Mesenchymal stem cell (in vitro differentiated cells and primary cell): ENCODE results near the gene GPA33.

Experiments
- DNase-seq: peaks from one replicate; pipeline ENCODE4 v3.0.0-alpha.2; 2013
- H2AFZ ChIP-seq: one replicate; pipeline ENCODE4 v1.6.1; 2013; ENCODE audit warnings: low read depth, mild to moderate bottlenecking, control low read depth, inconsistent platforms, low read length, moderate library complexity
- H2AK5ac ChIP-seq: 2 replicates; pipeline ENCODE4 v1.6.1; 2013; ENCODE audit warnings: low read length, moderate library complexity, mild to moderate bottlenecking, inconsistent platforms; ENCODE audit not compliant: severe bottlenecking
- H2BK120ac ChIP-seq: one replicate; pipeline ENCODE4 v1.6.1; 2013; ENCODE audit warnings: low read depth, mild to moderate bottlenecking, inconsistent platforms, low read length, moderate library complexity
- H2BK12ac ChIP-seq, 2 experiments: one replicate each; pipeline ENCODE4 v1.6.1; 2013; ENCODE audit warnings: inconsistent platforms in 2 of 2, low read length in 2 of 2, mild to moderate bottlenecking in 2 of 2, moderate library complexity in 2 of 2, control low read depth in 1 of 2
- H2BK15ac ChIP-seq: one replicate; pipeline ENCODE4 v1.6.1; 2013; ENCODE audit warnings: mild to moderate bottlenecking, low read depth, inconsistent platforms; ENCODE audit not compliant: poor library complexity, severe bottlenecking
- H2BK5ac ChIP-seq: 2 replicates; pipeline ENCODE4 v1.6.1; 2013; ENCODE audit warnings: low read depth, mild to moderate bottlenecking, low read length, control low read depth, inconsistent platforms; ENCODE audit not compliant: poor library complexity, severe bottlenecking
- H3K14ac ChIP-seq, 2 experiments: one replicate each; pipeline ENCODE4 v1.6.1; 2013; ENCODE audit warnings: inconsistent platforms in 2 of 2, low read length in 2 of 2, control low read depth in 1 of 2, mild to moderate bottlenecking in 1 of 2, moderate library complexity in 1 of 2
- H3K18ac ChIP-seq, 2 experiments: one replicate each; pipeline ENCODE4 v1.6.1; 2013; ENCODE audit warnings: inconsistent platforms in 2 of 2, low read length in 2 of 2, control low read depth in 1 of 2, low read depth in 1 of 2, mild to moderate bottlenecking in 1 of 2
- H3K23ac ChIP-seq, 2 experiments: one replicate each; pipeline ENCODE4 v1.6.1; 2013; ENCODE audit warnings: inconsistent platforms in 2 of 2, low read length in 2 of 2, mild to moderate bottlenecking in 2 of 2, moderate library complexity in 2 of 2, control low read depth in 1 of 2
- H3K27ac ChIP-seq: 2 replicates; pipeline ENCODE4 v1.5.1; 2013; ENCODE audit warnings: mild to moderate bottlenecking, moderate library complexity, low read length, control low read depth, inconsistent platforms; ENCODE audit not compliant: poor library complexity, severe bottlenecking
- H3K27me3 ChIP-seq, 2 experiments: 2 replicates each; pipeline versions ENCODE4 v1.6.1 to v1.7.0; 2013; ENCODE audit warnings: low read length in 2 of 2, mild to moderate bottlenecking in 2 of 2, moderate library complexity in 2 of 2, control low read depth in 1 of 2, inconsistent platforms in 1 of 2; ENCODE audit not compliant: control insufficient read depth in 1 of 2, insufficient read depth in 1 of 2
- H3K36me3 ChIP-seq, 2 experiments: 2 replicates each; pipeline versions ENCODE4 v1.6.1 to v1.7.0; 2013; ENCODE audit warnings: low read length in 2 of 2, control low read depth in 1 of 2, inconsistent platforms in 1 of 2, low read depth in 1 of 2, mild to moderate bottlenecking in 1 of 2; ENCODE audit not compliant: insufficient read depth in 2 of 2, control insufficient read depth in 1 of 2
- H3K4ac ChIP-seq, 2 experiments: one replicate each; pipeline ENCODE4 v1.6.1; 2013; ENCODE audit warnings: inconsistent platforms in 2 of 2, low read length in 2 of 2, mild to moderate bottlenecking in 2 of 2, moderate library complexity in 2 of 2, control low read depth in 1 of 2, low read depth in 1 of 2
- H3K4me1 ChIP-seq: 2 replicates; pipeline ENCODE4 v1.6.1; 2013; ENCODE audit warnings: low read depth, low read length, control low read depth; ENCODE audit not compliant: control insufficient read depth, insufficient read depth
- H3K4me2 ChIP-seq: 2 replicates; pipeline ENCODE4 v1.6.1; 2013; ENCODE audit warnings: low read length, mild to moderate bottlenecking, inconsistent platforms; ENCODE audit not compliant: poor library complexity, severe bottlenecking
- H3K4me3 ChIP-seq, 2 experiments: 2 replicates each; pipeline versions ENCODE4 v1.5.1 to v1.7.0; 2013; ENCODE audit warnings: low read length in 2 of 2, mild to moderate bottlenecking in 2 of 2, control low read depth in 1 of 2, low read depth in 1 of 2; ENCODE audit not compliant: insufficient read depth in 1 of 2
- H3K79me1 ChIP-seq: replicated peaks from 2 replicates; pipeline ENCODE4 v1.6.1; 2013; ENCODE audit warnings: mild to moderate bottlenecking, control low read depth, low read length, inconsistent platforms; ENCODE audit not compliant: poor library complexity, severe bottlenecking
- H3K9ac ChIP-seq: 2 replicates; pipeline ENCODE4 v1.7.0; 2013; ENCODE audit warnings: mild to moderate bottlenecking, low read length, moderate library complexity
- H3K9me3 ChIP-seq: 2 replicates; pipeline ENCODE4 v1.7.0; 2013; ENCODE audit warnings: mild to moderate bottlenecking, low read length; ENCODE audit not compliant: control insufficient read depth
- H4K8ac ChIP-seq: one replicate; pipeline ENCODE4 v1.6.1; 2013; ENCODE audit warnings: inconsistent platforms, mild to moderate bottlenecking, low read length, moderate library complexity
- H4K91ac ChIP-seq: one replicate; pipeline ENCODE4 v1.6.1; 2013; ENCODE audit warnings: mild to moderate bottlenecking, low read length, inconsistent platforms
- WGBS: methylation state at CpG from one replicate; pipeline ENCODE4 v1.1.7; 2013; ENCODE audit warnings: mixed read lengths; 5-methylcytosine and 5-hydroxymethylcytosine counted together

GPA33 gene

DNA sequence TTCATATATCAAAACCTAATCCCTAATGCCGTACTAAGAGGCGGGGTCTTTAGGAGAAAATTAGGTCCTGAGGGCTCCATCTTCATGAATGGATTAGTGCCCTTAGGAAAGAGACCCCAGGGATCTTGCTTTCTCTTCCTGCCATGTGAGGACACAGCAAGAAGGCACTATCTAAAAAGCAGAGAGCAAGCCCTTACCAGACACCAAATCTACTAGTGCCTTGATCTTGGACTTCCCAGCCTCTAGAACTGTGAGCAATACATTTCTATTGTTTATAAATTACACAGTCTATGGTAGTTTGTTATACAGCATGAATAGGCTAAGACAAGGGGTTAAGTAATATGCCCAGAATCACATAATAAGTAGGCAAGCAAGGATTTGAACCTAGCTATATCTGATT lies 46.6 kb upstream of the GPA33 start:
- Histone ChIP-seq H2BK12ac (no peak overlapping the region), H2BK15ac (no peak overlapping the region), H3K23ac (no peak overlapping the region), H3K4me1 (peaks cover 5% of the 10 kb centered on the region), H2AK5ac (no peak overlapping the region), H4K91ac (no peak overlapping the region), H2AFZ (no peak overlapping the region), H2BK5ac (no peak overlapping the region), H3K4ac (no peak overlapping the region), H2BK120ac (no peak overlapping the region), H4K8ac (no peak overlapping the region), H3K18ac (no peak overlapping the region), H3K27ac (no peak overlapping the region), H3K4me2 (no peak overlapping the region), H3K9me3 (no peaks in the 10 kb centered on the region), H3K14ac (no peak overlapping the region), H3K4me3 (no peak overlapping the region), H3K27me3 (peaks cover 0 to 58% of the 10 kb centered on the region in 2 experiments), H3K9ac (no peak overlapping the region), H3K79me1 (no peaks in the 10 kb centered on the region), H3K36me3 (no peaks in the 10 kb centered on the region)
- 100% methylated on average over 1 of the region's 2 CpGs for WGBS
- DNase-seq: no peak

DNA sequence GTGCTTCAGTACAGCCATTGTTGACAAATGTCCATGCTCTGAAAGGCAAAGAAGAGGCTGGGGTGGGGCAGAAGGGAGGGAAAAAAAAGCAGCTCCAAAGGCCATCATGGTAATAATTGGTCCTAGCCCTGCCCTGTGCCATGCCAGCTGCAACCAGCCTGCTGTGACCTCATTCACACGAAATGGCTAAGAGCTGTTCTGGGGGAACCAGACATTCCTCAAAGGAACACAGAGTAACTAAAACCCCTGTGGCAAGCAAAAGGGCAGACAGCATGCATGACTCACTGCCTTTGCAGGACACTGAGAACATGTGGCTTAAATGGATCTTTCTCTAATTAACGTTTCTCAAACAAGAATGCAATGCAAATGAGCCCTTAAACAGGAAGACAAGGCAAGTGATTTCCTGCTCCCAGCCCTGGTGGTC lies 46.0 kb upstream of the GPA33 start:
- no peak overlapping the region for H3K14ac ChIP-seq
- H3K4ac ChIP-seq: no peak overlapping the region
- no peaks in the 10 kb centered on the region for H3K9me3 ChIP-seq
- WGBS: 0% methylated on average over 2 of the region's 2 CpGs
- no peaks in the 10 kb centered on the region for H3K36me3 ChIP-seq
- no peak overlapping the region for H2BK120ac ChIP-seq
- H3K27me3 ChIP-seq: peaks cover 0 to 63% of the 10 kb centered on the region in 2 experiments
- no peak overlapping the region for H2BK12ac ChIP-seq
- H3K23ac ChIP-seq: no peak overlapping the region
- no peak overlapping the region for H2BK5ac ChIP-seq
- H4K8ac ChIP-seq: peak overlapping the region; percentile 23
- H2AK5ac ChIP-seq: peak overlapping the region; percentile 44
- peak overlapping the region; percentile 49 for H4K91ac ChIP-seq
- no peaks in the 10 kb centered on the region for H3K79me1 ChIP-seq
- no peak overlapping the region for H3K9ac ChIP-seq
- H3K4me3 ChIP-seq: no peak overlapping the region
- H3K4me2 ChIP-seq: no peak overlapping the region
- peak overlapping the region in 1 of 2 experiments; percentile 30 for H3K18ac ChIP-seq
- no peak overlapping the region for H2AFZ ChIP-seq
- H2BK15ac ChIP-seq: no peak overlapping the region
- peak; percentile 87 for DNase-seq
- H3K27ac ChIP-seq: peak overlapping the region; percentile 65
- peaks cover 5% of the 10 kb centered on the region for H3K4me1 ChIP-seq

DNA sequence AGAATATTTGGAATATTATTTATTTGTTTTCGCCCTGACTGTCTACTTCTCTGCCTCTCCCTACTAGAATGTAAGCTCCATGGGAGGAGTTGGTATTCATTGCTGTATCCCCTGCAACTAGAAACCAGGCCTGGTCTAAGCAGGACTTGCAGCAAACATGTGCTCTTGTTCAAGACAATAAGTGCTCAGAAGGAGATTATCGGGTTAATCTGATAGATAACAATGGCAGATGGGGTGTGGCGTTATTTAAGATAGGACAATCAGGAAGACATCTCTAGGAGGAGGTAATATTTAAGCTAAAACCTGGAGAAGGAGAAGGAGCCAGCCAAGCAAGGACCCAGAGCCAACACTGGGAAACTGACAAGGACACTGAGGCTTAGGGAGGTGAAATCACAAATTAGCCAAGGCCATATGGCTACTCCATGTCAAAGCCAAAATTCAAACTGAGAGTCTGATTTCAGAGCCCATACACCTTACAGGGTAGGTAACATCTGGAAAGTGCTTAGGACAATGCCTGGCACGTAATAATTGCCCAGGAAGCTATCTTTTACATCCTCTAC lies 45.2 kb upstream of the GPA33 start:
- H4K91ac ChIP-seq: no peak overlapping the region
- H3K18ac ChIP-seq: no peak overlapping the region
- no peak overlapping the region for H3K4me2 ChIP-seq
- H3K27ac ChIP-seq: no peak overlapping the region
- H3K9me3 ChIP-seq: no peaks in the 10 kb centered on the region
- H3K14ac ChIP-seq: no peak overlapping the region
- peaks cover 0 to 66% of the 10 kb centered on the region in 2 experiments for H3K27me3 ChIP-seq
- no peak overlapping the region for H2BK120ac ChIP-seq
- H3K23ac ChIP-seq: no peak overlapping the region
- H3K4me1 ChIP-seq: peaks cover 5% of the 10 kb centered on the region
- no peak overlapping the region for H2BK5ac ChIP-seq
- H2AK5ac ChIP-seq: peak overlapping the region; percentile 64
- H2AFZ ChIP-seq: no peak overlapping the region
- peak overlapping the region; percentile 7 for H4K8ac ChIP-seq
- H3K79me1 ChIP-seq: no peaks in the 10 kb centered on the region
- no peak overlapping the region for H3K4me3 ChIP-seq
- peak overlapping the region in 1 of 2 experiments; percentile 61 for H2BK12ac ChIP-seq
- peak overlapping the region in 1 of 2 experiments; percentile 57 for H3K4ac ChIP-seq
- H2BK15ac ChIP-seq: no peak overlapping the region
- DNase-seq: no peak
- no peaks in the 10 kb centered on the region for H3K36me3 ChIP-seq
- no peak overlapping the region for H3K9ac ChIP-seq
- WGBS: 92% methylated on average over 3 of the region's 4 CpGs

DNA sequence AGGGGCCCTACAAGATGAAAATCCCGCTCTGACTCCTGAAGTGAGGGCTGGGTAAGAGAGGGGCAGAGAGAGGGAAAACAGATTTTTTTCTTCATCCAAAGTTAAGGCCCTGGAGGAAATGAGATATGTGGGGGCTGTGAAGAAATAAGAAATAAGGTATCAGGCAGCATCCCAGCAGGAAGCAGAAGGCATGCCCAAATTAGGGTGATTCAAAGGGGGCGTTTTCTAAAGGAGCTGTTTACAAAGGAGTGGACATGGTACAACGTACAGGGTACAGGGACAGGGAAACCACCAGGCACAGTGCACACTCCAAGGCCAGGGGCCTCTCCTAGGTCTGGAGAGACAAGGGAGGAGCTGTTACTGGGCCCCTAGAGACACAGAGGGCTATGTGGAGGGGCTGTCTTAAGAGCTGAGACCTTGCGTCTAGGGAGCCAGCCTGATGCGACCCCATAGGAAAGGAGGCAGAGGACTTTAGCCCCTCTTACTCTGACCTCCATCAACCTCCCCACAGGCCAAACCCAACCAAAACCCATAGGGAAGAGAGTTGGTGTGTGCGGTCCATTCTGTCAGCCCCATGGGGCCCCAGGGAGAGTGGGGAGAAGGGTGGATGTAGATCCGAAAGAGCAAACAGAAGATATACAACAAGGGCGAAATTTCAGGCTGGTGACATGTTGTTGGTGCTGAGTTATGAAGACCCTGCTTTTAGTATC lies 42.3 kb upstream of the GPA33 start:
- H3K4ac ChIP-seq: no peak overlapping the region
- no peak overlapping the region for H2BK120ac ChIP-seq
- H3K4me1 ChIP-seq: peaks cover 5% of the 10 kb centered on the region
- H2BK5ac ChIP-seq: no peak overlapping the region
- no peak overlapping the region for H4K91ac ChIP-seq
- no peak overlapping the region for H4K8ac ChIP-seq
- no peak overlapping the region for H2AK5ac ChIP-seq
- H3K36me3 ChIP-seq: no peaks in the 10 kb centered on the region
- H3K23ac ChIP-seq: no peak overlapping the region
- no peaks in the 10 kb centered on the region for H3K9me3 ChIP-seq
- no peak overlapping the region for H3K4me3 ChIP-seq
- H2BK12ac ChIP-seq: no peak overlapping the region
- H3K14ac ChIP-seq: no peak overlapping the region
- H3K27me3 ChIP-seq: peaks cover 13 to 75% of the 10 kb centered on the region in 2 experiments
- H3K9ac ChIP-seq: no peak overlapping the region
- H3K18ac ChIP-seq: no peak overlapping the region
- 86% methylated on average over 6 of the region's 8 CpGs for WGBS
- DNase-seq: no peak
- H2BK15ac ChIP-seq: no peak overlapping the region
- no peak overlapping the region for H2AFZ ChIP-seq
- H3K79me1 ChIP-seq: no peaks in the 10 kb centered on the region
- no peak overlapping the region for H3K4me2 ChIP-seq
- no peak overlapping the region for H3K27ac ChIP-seq
